Vagina (tissue), 2 donors: ENCODE results near the gene VAV1.
"Not testable (repeated sequence)": the region's sequence is repeated elsewhere in the genome, so short reads cannot be mapped to it uniquely, and the experiment has no call there.

ENCODE experiments used
- POLR2A ChIP-seq, 2 donors: fragments of 450-650 bp; IDR thresholded peaks; one replicate each; pipeline ENCODE4 v1.6.1; 2017; ENCODE audit warnings: antibody characterized with exemption in 2 of 2, mild to moderate bottlenecking in 2 of 2, moderate library complexity in 2 of 2
- TF ChIP-seq, protein P1 (sequence below), 3 experiments: fragments of 450-650 bp in 2 of 3; fragments of 200-600 bp in 1 of 3; sonication (generic) in 1 of 3; IDR thresholded peaks; one replicate each; pipeline ENCODE4 v1.5.1; 2017 to 2019; ENCODE audit warnings: antibody characterized with exemption in 3 of 3, mild to moderate bottlenecking in 2 of 3, moderate library complexity in 2 of 3

- TF ChIP-seq, protein P1, sequence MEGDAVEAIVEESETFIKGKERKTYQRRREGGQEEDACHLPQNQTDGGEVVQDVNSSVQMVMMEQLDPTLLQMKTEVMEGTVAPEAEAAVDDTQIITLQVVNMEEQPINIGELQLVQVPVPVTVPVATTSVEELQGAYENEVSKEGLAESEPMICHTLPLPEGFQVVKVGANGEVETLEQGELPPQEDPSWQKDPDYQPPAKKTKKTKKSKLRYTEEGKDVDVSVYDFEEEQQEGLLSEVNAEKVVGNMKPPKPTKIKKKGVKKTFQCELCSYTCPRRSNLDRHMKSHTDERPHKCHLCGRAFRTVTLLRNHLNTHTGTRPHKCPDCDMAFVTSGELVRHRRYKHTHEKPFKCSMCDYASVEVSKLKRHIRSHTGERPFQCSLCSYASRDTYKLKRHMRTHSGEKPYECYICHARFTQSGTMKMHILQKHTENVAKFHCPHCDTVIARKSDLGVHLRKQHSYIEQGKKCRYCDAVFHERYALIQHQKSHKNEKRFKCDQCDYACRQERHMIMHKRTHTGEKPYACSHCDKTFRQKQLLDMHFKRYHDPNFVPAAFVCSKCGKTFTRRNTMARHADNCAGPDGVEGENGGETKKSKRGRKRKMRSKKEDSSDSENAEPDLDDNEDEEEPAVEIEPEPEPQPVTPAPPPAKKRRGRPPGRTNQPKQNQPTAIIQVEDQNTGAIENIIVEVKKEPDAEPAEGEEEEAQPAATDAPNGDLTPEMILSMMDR (IDR thresholded peaks at IDR 0.05), result not testable (repeated sequence)
- not testable (repeated sequence) for TF ChIP-seq POLR2A (IDR thresholded peaks at IDR 0.05)
These were observed 870 bp upstream of the VAV1 start for GRCh38 chr19:6771648-6772027.
